OCI-LY1 (cell line): ENCODE data around the gene RD3L.

Source experiments
- H2AFZ ChIP-seq: fragments of 200-600 bp; sonication (generic), shearing (Covaris generic); 2 replicates; pipeline ENCODE4 v1.6.0; 2014; ENCODE audit warnings: antibody characterized with exemption, mild to moderate bottlenecking, low read length
- H3F3A ChIP-seq: fragments of 200-600 bp; sonication (generic), shearing (Covaris generic); 2 replicates; pipeline ENCODE4 v1.6.0; 2014; ENCODE audit warnings: mild to moderate bottlenecking, antibody characterized with exemption, low read length, moderate library complexity; ENCODE audit not compliant: insufficient read depth
- H3K27ac ChIP-seq: fragments of 200-600 bp; sonication (generic); 2 replicates; pipeline ENCODE4 v1.5.1; 2014; ENCODE audit warnings: low read length, mixed run types, mild to moderate bottlenecking, low read depth; ENCODE audit not compliant: poor library complexity, severe bottlenecking
- H3K27me3 ChIP-seq: fragments of 200-600 bp; sonication (generic); 2 replicates; pipeline ENCODE4 v1.6.0; 2014; ENCODE audit warnings: antibody characterized with exemption, mild to moderate bottlenecking, low read length, moderate library complexity; ENCODE audit not compliant: insufficient read depth
- H3K36me3 ChIP-seq: fragments of 200-600 bp; sonication (generic); 2 replicates; pipeline ENCODE4 v1.6.1; 2014; ENCODE audit warnings: mild to moderate bottlenecking, antibody characterized with exemption, low read length, moderate library complexity, mixed read lengths; ENCODE audit not compliant: insufficient read depth
- H3K4me1 ChIP-seq: fragments of 200-600 bp; sonication (generic); 2 replicates; pipeline ENCODE4 v1.5.1; 2014; ENCODE audit warnings: mild to moderate bottlenecking, low read length, moderate library complexity; ENCODE audit not compliant: insufficient read depth, severe bottlenecking
- H3K4me2 ChIP-seq: fragments of 200-600 bp; sonication (generic), shearing (Covaris generic); 2 replicates; pipeline ENCODE4 v1.6.1; 2014; ENCODE audit warnings: low read length
- H3K4me3 ChIP-seq: fragments of 200-600 bp; sonication (generic); 2 replicates; pipeline ENCODE4 v1.5.1; 2014; ENCODE audit warnings: low read length, low read depth, mild to moderate bottlenecking, mixed read lengths; ENCODE audit not compliant: poor library complexity, severe bottlenecking
- H3K79me2 ChIP-seq: fragments of 200-600 bp; shearing (Covaris generic); 2 replicates; pipeline ENCODE4 v1.6.1; 2016; ENCODE audit warnings: mixed run types, low read length, mixed read lengths; ENCODE audit not compliant: insufficient read depth
- H3K9ac ChIP-seq: fragments of 200-600 bp; sonication (generic), shearing (Covaris generic); 2 replicates; pipeline ENCODE4 v1.6.1; 2014; ENCODE audit warnings: mild to moderate bottlenecking, low read length, mixed read lengths
- H3K9me2 ChIP-seq: fragments of 200-600 bp; sonication (generic), shearing (Covaris generic); 2 replicates; pipeline ENCODE4 v1.6.1; 2014; ENCODE audit warnings: low read depth, mild to moderate bottlenecking, low read length, mixed read lengths
- H3K9me3 ChIP-seq: fragments of 200-600 bp; shearing (Covaris generic); 2 replicates; pipeline ENCODE4 v1.6.1; 2014; ENCODE audit warnings: low read length, mixed read lengths
- H4K20me1 ChIP-seq: fragments of 200-600 bp; sonication (generic), shearing (Covaris generic); 2 replicates; pipeline ENCODE4 v1.6.0; 2016; ENCODE audit warnings: mild to moderate bottlenecking, low read length; ENCODE audit not compliant: insufficient read depth
- CTCF ChIP-seq: fragments of 200-600 bp; sonication (generic), shearing (Covaris generic); IDR thresholded peaks from 2 replicates; pipeline ENCODE4 v1.5.1; 2017; ENCODE audit warnings: mild to moderate bottlenecking, antibody characterized with exemption, low read length, moderate library complexity, mixed read lengths
- EZH2 ChIP-seq: fragments of 200-600 bp; sonication (generic), shearing (Covaris generic); IDR thresholded peaks from 2 replicates; pipeline ENCODE4 v1.8.0; 2017; ENCODE audit warnings: borderline replicate concordance, mixed run types, mild to moderate bottlenecking, antibody characterized with exemption, low read length, moderate library complexity, mixed read lengths

Gene RD3L

GRCh38 chr14:103941973-103942736, at the start of gene RD3L:
RD3L (minus strand) TSS chr14:103942529; CDS start chr14:103941695, 834 bp downstream.
- Histone ChIP-seq H3K79me2 (no peaks in the 10 kb centered on the region), H3K9ac (no peak within 1 kb of the TSS), H3K4me1 (no peaks in the 10 kb centered on the region), H3F3A (no peaks in the 10 kb centered on the region), H3K27ac (no peak within 1 kb of the TSS), H3K27me3 (peaks cover 9% of the 10 kb centered on the region; the same call in 1 of the 2 replicates), H3K9me2 (no peaks in the 10 kb centered on the region), H3K36me3 (no peaks in the 10 kb centered on the region; the same call in 1 of the 2 replicates), H4K20me1 (no peaks in the 10 kb centered on the region), H3K4me3 (no peak within 1 kb of the TSS), H2AFZ (no peak within 1 kb of the TSS), H3K9me3 (peaks cover 8% of the 10 kb centered on the region), H3K4me2 (no peak within 1 kb of the TSS)
- TF ChIP-seq EZH2, result no peak
- no peak for TF ChIP-seq CTCF

- Histone ChIP-seq H3K79me2 (no peaks in the 10 kb centered on the region), H2AFZ (no peak overlapping the region), H3K9ac (no peak overlapping the region), H3K4me1 (no peaks in the 10 kb centered on the region), H3K27ac (no peak overlapping the region), H3K27me3 (peaks cover 14% of the 10 kb centered on the region; the same call in 1 of the 2 replicates), H3K4me2 (no peak overlapping the region), H3K4me3 (no peak overlapping the region), H3K9me3 (peaks cover 18% of the 10 kb centered on the region), H4K20me1 (no peaks in the 10 kb centered on the region), H3K9me2 (no peaks in the 10 kb centered on the region), H3K36me3 (no peaks in the 10 kb centered on the region), H3F3A (no peaks in the 10 kb centered on the region)
- no peak for TF ChIP-seq EZH2
- no peak for TF ChIP-seq CTCF
These were observed 47.6 kb upstream of the RD3L start for GRCh38 chr14:103989964-103990363.

- Histone ChIP-seq H4K20me1 (no peaks in the 10 kb centered on the region), H3K4me1 (no peaks in the 10 kb centered on the region), H2AFZ (no peak overlapping the region), H3K4me3 (no peak overlapping the region), H3F3A (no peaks in the 10 kb centered on the region), H3K27ac (no peak overlapping the region), H3K9me3 (peaks cover 18% of the 10 kb centered on the region), H3K9ac (no peak overlapping the region), H3K79me2 (no peaks in the 10 kb centered on the region), H3K4me2 (no peak overlapping the region), H3K36me3 (no peaks in the 10 kb centered on the region; the same call in 1 of the 2 replicates), H3K9me2 (no peaks in the 10 kb centered on the region), H3K27me3 (peaks cover 19% of the 10 kb centered on the region; the same call in 1 of the 2 replicates)
- TF ChIP-seq CTCF (no peak), EZH2 (no peak)
These were observed 46.7 kb upstream of the RD3L start for GRCh38 chr14:103989034-103989433.
